HepG2 (cell line): Measurements from ENCODE around the gene ANKMY2. TPM values are rescaled to one million over a fixed set of nuclear protein-coding genes. Genes with fewer than 3 reads are reported as not detected.
A peak's percentile ranks its signal among the peaks of the same experiment; 100 is the strongest.

ENCODE experiments used
- ATAC-seq: fragments of 200-7000 bp; cut with Tn5 transposase; 3 replicates; pipeline ENCODE4 v1.9.1; 2020; ENCODE audit warnings: mild to moderate bottlenecking, moderate library complexity
- BruUV-seq: library from RNA; stranded (reverse); fragments of 400-500 nt; replicated peaks from 2 replicates; lab custom pipeline; 2021; lab: Mats Ljungman, UMichigan
- CTCF ChIA-PET: fragments of 300-600 bp; formaldehyde crosslinking; extraction: SDS; loops from one replicate; lab custom pipeline; 2021; ENCODE audit warnings: low total read pairs, inconsistent platforms, low intra/inter-chr PET ratio; lab: Yijun Ruan, JAX
- POLR2A ChIA-PET: fragments of 350-600 bp; sonication (Branson Sonifier 250); formaldehyde crosslinking; loops from one replicate; lab custom pipeline; 2020; ENCODE audit warnings: antibody characterized with exemption, inconsistent platforms; lab: Yijun Ruan, JAX
- DNase-seq: peaks from one replicate; pipeline ENCODE4 v3.0.0-alpha.2; 2015; ENCODE audit warnings: low spot score
- FAIRE-seq: peaks from 3 replicates; lab custom pipeline; 2011; peaks lifted over from hg19 to GRCh38; lab: Jason Lieb, UNC
- H2AFZ ChIP-seq: one replicate; pipeline ENCODE4 v1.6.1; 2011; ENCODE audit warnings: low read length, inconsistent platforms
- H3K27ac ChIP-seq: fragments of 300-600 bp; 3 replicates; pipeline ENCODE4 v1.8.0; 2011; ENCODE audit warnings: mixed run types, mild to moderate bottlenecking, mixed read lengths, low read length, inconsistent platforms; ENCODE audit not compliant: insufficient read depth; ENCODE audit errors: extremely low read length
- H3K27me3 ChIP-seq, 2 experiments: fragments of 200-600 bp in 1 of 2; 2 replicates in 1 of 2; 3 replicates in 1 of 2; pipeline versions ENCODE4 v1.6.0 to v1.8.0; 2011; ENCODE audit warnings: low read length in 2 of 2, mild to moderate bottlenecking in 2 of 2, moderate library complexity in 2 of 2, inconsistent platforms in 1 of 2; ENCODE audit not compliant: insufficient read depth in 2 of 2, control insufficient read depth in 1 of 2
- H3K36me3 ChIP-seq, 2 experiments: fragments of 200-600 bp in 1 of 2; replicated peaks in 1 of 2; 2 replicates in 1 of 2; 3 replicates in 1 of 2; pipeline versions ENCODE4 v1.5.1 to v1.8.0; 2011; ENCODE audit warnings: low read length in 2 of 2, inconsistent platforms in 1 of 2; ENCODE audit not compliant: insufficient read depth in 2 of 2, control insufficient read depth in 1 of 2
- H3K4me1 ChIP-seq: 2 replicates; pipeline ENCODE4 v1.5.1; 2012; ENCODE audit warnings: low read length, inconsistent platforms; ENCODE audit not compliant: insufficient read depth
- H3K4me2 ChIP-seq: 2 replicates; pipeline ENCODE4 v1.6.0; 2011; ENCODE audit warnings: low read depth, low read length, inconsistent platforms
- H3K4me3 ChIP-seq, 3 experiments: fragments of 200-600 bp in 1 of 3; sonication (generic), shearing (Covaris generic) in 1 of 3; replicated peaks in 1 of 3; 2 replicates each; pipeline ENCODE4 v1.5.1; 2011 to 2016; ENCODE audit warnings: low read length in 3 of 3, inconsistent platforms in 2 of 3, low read depth in 2 of 3, mild to moderate bottlenecking in 2 of 3, control low read depth in 1 of 3, mixed read lengths in 1 of 3; ENCODE audit not compliant: insufficient read depth in 1 of 3
- H3K79me2 ChIP-seq: one replicate; pipeline ENCODE4 v1.6.1; 2011; ENCODE audit warnings: low read length, inconsistent platforms; ENCODE audit not compliant: insufficient read depth
- H3K9ac ChIP-seq: 2 replicates; pipeline ENCODE4 v1.6.0; 2011; ENCODE audit warnings: mild to moderate bottlenecking, low read depth, low read length, inconsistent platforms; ENCODE audit not compliant: insufficient read depth
- H3K9me3 ChIP-seq: 2 replicates; pipeline ENCODE4 v1.5.1; 2012; ENCODE audit warnings: mild to moderate bottlenecking, low read length
- H4K20me1 ChIP-seq: 2 replicates; pipeline ENCODE4 v1.6.0; 2011; ENCODE audit warnings: inconsistent platforms, mild to moderate bottlenecking, low read length, moderate library complexity; ENCODE audit not compliant: insufficient read depth
- CEBPB ChIP-seq: IDR thresholded peaks from 2 replicates; pipeline ENCODE4 v1.6.1; 2011; ENCODE audit warnings: low read depth, low read length, improper control_type of control experiment, borderline replicate concordance
- CEBPG ChIP-seq: IDR thresholded peaks from 2 replicates; pipeline ENCODE4 v1.6.1; 2016
- HMG20B ChIP-seq: conservative IDR thresholded peaks from 2 replicates; pipeline ENCODE4 v1.6.1; 2016; ENCODE audit warnings: missing genetic modification reagents, missing compliant biosample characterization
- NRL ChIP-seq: sonication (generic); formaldehyde crosslinking; IDR thresholded peaks from 2 replicates; pipeline ENCODE4 v1.5.0; 2020; ENCODE audit warnings: missing genetic modification reagents, mild to moderate bottlenecking, moderate library complexity, borderline replicate concordance
- SIN3A ChIP-seq: IDR thresholded peaks from 2 replicates; pipeline ENCODE4 v1.6.1; 2011; ENCODE audit warnings: low read depth, mild to moderate bottlenecking, control low read depth, low read length, borderline replicate concordance
- SMAD3 ChIP-seq: sonication (generic); formaldehyde crosslinking; IDR thresholded peaks from 2 replicates; pipeline ENCODE4 v1.4.0; 2020; ENCODE audit warnings: missing genetic modification reagents
- TCF7L2 ChIP-seq: IDR thresholded peaks from 2 replicates; pipeline ENCODE4 v1.6.1; 2011; ENCODE audit warnings: mild to moderate bottlenecking, low read depth, low read length, moderate library complexity
- ZNF605 ChIP-seq: sonication (generic); formaldehyde crosslinking; IDR thresholded peaks from 2 replicates; pipeline ENCODE4 v1.8.0; 2022; ENCODE audit warnings: mild to moderate bottlenecking, missing genetic modification reagents
- ZNF737 ChIP-seq: sonication (generic); formaldehyde crosslinking; IDR thresholded peaks from 2 replicates; pipeline ENCODE4 v1.5.0; 2020; ENCODE audit warnings: missing genetic modification reagents, mild to moderate bottlenecking, borderline replicate concordance
- ZNF891 ChIP-seq: sonication (generic); formaldehyde crosslinking; IDR thresholded peaks from 2 replicates; pipeline ENCODE4 v1.5.0; 2020; ENCODE audit warnings: mild to moderate bottlenecking, missing genetic modification reagents
- WGBS: methylation state at CpG from one replicate; pipeline ENCODE4 v1.1.6; 2017; ENCODE audit warnings: low lambda C conversion rate; 5-methylcytosine and 5-hydroxymethylcytosine counted together
- in situ Hi-C: cut with HindIII; loops from 2 replicates; pipeline ENCODE4 v1.10.0; 2017; ENCODE audit warnings: low pct_unique_long_range_greater_than_20kb; ENCODE audit not compliant: extremely low pct_ligation_motif_present
- intact Hi-C: fragments of 100-400 bp; cut with micrococcal nuclease; formaldehyde crosslinking; loops from one replicate; pipeline ENCODE4 v1.10.0; 2022; ENCODE audit not compliant: unreplicated experiment
- polyA plus RNA-seq, 8 experiments: library from polyadenylated mRNA; depleted of rRNA in 3 of 8; stranded (reverse) in 7 of 8; unstranded in 1 of 8; fragments of >200 nt; fragmentation: Illumina TruSeq in 4 of 8; extraction: Trizol in 4 of 8; gene quantifications; 2 replicates each; pipeline versions ENCODE4 v1.2.1 to v1.2.3, GENCODE V29; 2011 to 2016; ENCODE audit warnings: low read depth in 4 of 8, missing spikeins in 1 of 8, mixed read lengths in 1 of 8; ENCODE audit not compliant: insufficient read depth in 1 of 8
- total RNA-seq, 5 experiments: library from RNA; depleted of rRNA; stranded (reverse); fragments of >200 nt; fragmentation: Illumina TruSeq; extraction: Trizol; gene quantifications; 2 replicates each; pipeline ENCODE4 v1.2.3, GENCODE V29; 2016; ENCODE audit warnings: low read depth in 1 of 5

Gene ANKMY2
- total and polyA plus RNA-seq, 2 of the 13 experiments (the other 11 are each of a cell fraction or from before 2014, with no cell fraction given), result 12.2 to 21.6 TPM

- H3K4me3 ChIP-seq, result no peak overlapping the region
- BruUV-seq, result no TSS peak
- H3K36me3 ChIP-seq, result no peaks in the 10 kb centered on the region
- H3K4me1 ChIP-seq, result peaks cover 40% of the 10 kb centered on the region
- FAIRE-seq (no peak), DNase-seq (no peak), ATAC-seq (no peak)
- H3K9ac ChIP-seq, result no peak overlapping the region
- intact Hi-C loops, result no loop called here
- POLR2A ChIA-PET, result no interaction called here
- H4K20me1 ChIP-seq, result peaks cover 9% of the 10 kb centered on the region
- no peaks in the 10 kb centered on the region for H3K27me3 ChIP-seq
- in situ Hi-C loops, result no loop called here
- CTCF ChIA-PET, result no interaction called here
- no peak overlapping the region for H3K4me2 ChIP-seq
- no peak overlapping the region for H3K27ac ChIP-seq
- H3K9me3 ChIP-seq, result no peaks in the 10 kb centered on the region
- WGBS, result 97% methylated on average over 1 of the region's 1 CpG
- peaks cover 83% of the 10 kb centered on the region for H3K79me2 ChIP-seq
- no peak overlapping the region for H2AFZ ChIP-seq
- TF ChIP-seq TCF7L2 (no peak), ZNF605 (CRISPR knock-in tag) (no peak), ZNF891 (no peak), HMG20B (CRISPR knock-in tag) (no peak), NRL (CRISPR knock-in tag) (no peak), SMAD3 (no peak), SIN3A (no peak)
Observed at GRCh38 chr7:16656141-16656540, 10.6 kb upstream of the ANKMY2 start.

- no peak for ATAC-seq
- no peak overlapping the region for H2AFZ ChIP-seq
- H4K20me1 ChIP-seq, result peaks cover 7% of the 10 kb centered on the region
- H3K9me3 ChIP-seq, result no peaks in the 10 kb centered on the region
- BruUV-seq, result no TSS peak
- H3K4me3 ChIP-seq, result no peak overlapping the region
- in situ Hi-C loops, result no loop called here
- no peaks in the 10 kb centered on the region for H3K36me3 ChIP-seq
- no peak overlapping the region for H3K4me2 ChIP-seq
- FAIRE-seq, result no peak
- DNase-seq, result no peak
- TF ChIP-seq ZNF737 (no peak), CEBPB (peak; percentile 67; the same call in 1 of the 2 replicates), CEBPG (CRISPR knock-in tag) (0 out of 2 replicates have a peak, but pooled peaks have one; percentile 24)
- TF ChIP-seq, all 625 proteins: peak for 2
- peaks cover 84% of the 10 kb centered on the region for H3K79me2 ChIP-seq
- H3K4me1 ChIP-seq, result peaks cover 34% of the 10 kb centered on the region
- H3K27me3 ChIP-seq, result no peaks in the 10 kb centered on the region
- ChIA-PET POLR2A (interaction anchor here (0.9 to 1.3 kb wide), 2 partner anchors 9 to 10 kb away, joined by 3 to 6 read pairs; partner anchors contain the start of genes ANKMY2 and BZW2), CTCF (no interaction called here)
- intact Hi-C loops, result no loop called here
- H3K27ac ChIP-seq, result no peak overlapping the region
- no peak overlapping the region for H3K9ac ChIP-seq
Observed at GRCh38 chr7:16655394-16655793, 9.8 kb upstream of the ANKMY2 start.
